HG02938 (cell line): ENCODE measurements around the gene SIAH2.

Experiments
- ATAC-seq: cut with Tn5 transposase; IDR thresholded peaks from one replicate; pipeline ENCODE4 v1.9.1; 2021; ENCODE audit warnings: mild to moderate bottlenecking, moderate library complexity; ENCODE audit not compliant: unreplicated experiment

Gene SIAH2

DNA sequence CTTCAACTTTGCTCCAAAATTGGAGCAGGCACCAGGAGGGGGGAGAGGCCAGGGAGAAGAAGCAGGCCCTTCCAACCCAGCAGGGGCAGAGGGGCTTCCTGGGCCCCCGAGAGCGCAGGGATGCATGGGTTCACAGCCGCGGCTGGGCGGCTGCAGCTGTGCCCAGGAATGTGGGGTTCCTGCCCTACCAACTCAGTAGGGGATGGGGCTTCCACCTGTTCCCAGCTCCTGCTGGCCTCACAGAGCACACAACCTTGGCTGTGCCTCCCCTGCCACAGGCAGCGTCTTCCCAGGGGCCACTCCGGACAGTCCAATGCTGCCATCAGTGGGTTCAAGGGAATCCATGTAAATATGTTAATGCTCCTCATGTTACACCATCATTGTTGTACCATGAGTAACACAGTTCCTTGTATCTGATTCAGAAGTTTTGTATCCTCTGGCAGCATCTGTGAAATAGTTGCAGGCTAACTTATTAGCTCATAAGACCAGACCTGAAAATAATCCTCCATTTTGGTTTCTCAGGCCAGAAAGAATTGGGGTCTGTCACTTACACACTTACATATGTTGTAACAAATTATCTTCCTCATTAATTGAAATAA, 12.1 kb upstream of the SIAH2 start:
- ATAC-seq: no peak

DNA sequence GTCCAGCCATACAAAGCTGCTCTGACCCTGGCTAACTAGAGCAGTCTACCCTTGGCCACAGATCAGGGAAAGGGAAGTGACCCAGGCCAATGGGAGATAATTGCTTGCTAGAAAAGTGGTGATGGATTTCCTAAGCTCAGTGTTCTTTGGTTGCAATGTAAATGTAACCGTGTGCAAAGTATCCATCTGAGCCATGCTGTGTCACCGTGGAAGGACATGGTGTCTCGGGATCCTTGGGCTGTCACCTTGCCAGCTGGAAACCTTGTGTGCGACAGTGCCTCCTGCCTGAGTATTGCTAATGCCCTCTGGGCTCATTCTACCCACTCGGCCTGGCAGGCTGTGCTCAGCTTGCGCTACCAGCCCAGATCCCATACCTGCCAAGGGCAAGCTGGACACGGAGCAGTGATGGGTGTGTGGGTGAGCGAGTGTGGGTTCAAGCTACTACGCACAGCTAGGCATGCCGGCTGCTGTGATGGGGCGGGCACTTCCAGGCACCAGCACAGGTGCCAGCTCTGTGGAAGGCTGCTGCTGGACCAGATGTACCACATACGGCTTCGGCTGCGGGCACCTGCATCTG, 10.7 kb upstream of the SIAH2 start:
- ATAC-seq: no peak

DNA sequence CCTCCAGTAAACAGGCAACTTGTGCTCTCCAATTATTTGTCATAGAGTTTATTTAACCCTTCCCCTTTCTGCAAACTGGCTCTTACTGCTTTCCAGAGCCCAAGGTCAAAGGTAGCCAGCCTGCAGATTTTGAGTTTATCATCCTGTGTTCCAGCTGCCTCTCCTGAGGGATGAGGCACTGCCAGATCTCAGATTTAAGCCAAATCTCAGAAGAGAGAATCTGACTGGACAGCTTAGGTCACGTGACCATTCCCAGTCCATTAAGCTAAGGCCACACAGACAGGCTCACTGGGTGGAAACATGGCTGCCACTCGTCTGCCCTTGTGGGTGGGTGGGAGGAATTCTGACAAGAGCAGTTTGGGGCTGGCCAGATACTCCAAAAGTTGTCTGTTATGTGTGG, 8.6 kb upstream of the SIAH2 start:
- no peak for ATAC-seq

DNA sequence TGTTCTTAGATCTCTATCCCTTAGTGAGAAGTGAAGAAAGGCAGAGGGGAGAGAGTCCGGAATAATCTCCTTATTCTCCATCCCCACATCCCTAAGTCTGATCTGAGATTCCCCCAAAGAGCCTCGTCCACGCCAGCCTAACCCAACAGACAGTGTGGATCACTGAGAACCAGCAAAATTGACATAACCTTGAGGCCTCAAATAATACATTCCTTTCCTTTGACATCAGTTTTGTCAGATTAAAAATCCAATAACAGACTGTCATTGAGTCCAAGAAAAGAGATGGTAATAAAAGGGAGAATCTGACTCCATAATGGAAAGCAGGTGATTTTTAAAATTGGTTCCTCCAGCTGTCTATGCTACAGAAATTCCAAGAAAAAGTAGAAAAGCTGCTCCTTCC, 7.7 kb upstream of the SIAH2 start:
- no peak for ATAC-seq

DNA sequence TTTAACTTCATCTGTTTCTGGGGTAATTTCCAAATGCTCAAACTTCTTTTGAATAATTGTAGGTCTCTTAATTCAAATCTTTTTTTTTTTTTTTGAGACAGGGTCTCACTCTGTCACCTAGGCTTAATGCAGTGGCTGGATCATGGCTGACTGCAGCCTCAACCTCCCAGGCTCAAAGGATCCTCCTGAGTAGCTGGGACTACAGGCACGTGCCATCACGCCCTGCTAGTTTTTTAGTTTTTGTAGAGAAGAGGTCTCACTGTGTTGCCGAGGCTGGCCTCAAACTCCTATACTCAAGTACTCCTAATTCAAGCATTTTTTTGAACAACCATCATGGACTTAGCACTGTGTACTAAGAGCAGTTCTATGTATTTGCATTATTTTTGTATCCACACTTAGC, 3.8 kb upstream of the SIAH2 start:
- ATAC-seq: no peak

DNA sequence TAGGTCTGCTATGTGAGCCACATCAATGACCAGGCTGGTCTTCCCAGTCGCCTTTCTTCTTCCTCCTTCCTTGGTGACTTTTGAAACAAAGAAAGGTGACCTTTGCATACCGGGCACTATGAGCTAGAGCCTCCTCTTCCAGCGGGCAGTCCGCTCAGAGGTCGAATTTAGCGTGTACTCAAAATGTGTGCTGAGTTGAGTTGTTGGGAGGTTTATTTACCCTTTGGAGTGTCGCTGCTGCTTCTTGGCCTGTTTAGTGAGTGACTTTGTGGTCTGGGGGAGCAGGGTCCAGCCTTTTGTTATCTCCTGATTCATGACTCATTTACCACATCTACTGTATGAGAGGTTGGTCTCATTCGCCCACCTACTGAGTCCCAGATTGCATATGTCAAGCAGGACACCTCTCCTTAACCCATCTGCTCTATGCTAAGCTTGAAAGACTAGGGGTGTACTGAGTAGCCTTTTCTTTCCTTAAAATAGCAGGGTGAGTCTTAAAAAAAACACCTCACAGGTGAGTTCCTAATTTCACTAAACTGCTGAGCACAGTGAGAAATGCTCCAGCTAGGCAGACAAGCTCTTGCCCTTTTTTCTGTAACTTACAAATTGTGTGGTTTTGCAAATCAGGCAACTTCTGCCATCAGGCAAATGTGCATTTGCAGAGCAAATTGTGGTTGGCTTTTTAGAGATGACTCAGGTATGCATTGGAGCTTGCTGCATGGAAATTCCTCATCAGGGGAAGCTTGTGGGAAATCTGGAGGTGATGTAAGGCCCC, 3.2 kb upstream of the SIAH2 start:
- ATAC-seq: peak; percentile 11

DNA sequence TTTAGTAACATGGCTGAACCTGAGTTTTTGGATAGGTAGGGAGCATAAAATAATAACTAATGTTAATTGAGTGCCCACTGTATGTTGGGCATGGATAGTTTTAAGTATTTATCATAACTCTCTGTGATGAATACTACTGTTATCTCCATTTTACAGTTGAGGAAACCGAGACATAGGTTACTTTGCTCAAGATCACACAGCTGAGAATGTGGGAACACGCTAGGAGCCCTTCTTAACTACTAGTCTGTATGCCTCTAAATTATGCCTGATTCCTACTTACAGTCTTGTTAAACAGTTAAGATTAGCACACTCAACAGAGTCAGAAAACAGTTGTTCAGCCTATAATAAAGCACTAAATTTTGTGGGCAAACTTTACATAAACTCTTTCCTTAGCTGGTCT, 2.0 kb upstream of the SIAH2 start:
- ATAC-seq: no peak

DNA sequence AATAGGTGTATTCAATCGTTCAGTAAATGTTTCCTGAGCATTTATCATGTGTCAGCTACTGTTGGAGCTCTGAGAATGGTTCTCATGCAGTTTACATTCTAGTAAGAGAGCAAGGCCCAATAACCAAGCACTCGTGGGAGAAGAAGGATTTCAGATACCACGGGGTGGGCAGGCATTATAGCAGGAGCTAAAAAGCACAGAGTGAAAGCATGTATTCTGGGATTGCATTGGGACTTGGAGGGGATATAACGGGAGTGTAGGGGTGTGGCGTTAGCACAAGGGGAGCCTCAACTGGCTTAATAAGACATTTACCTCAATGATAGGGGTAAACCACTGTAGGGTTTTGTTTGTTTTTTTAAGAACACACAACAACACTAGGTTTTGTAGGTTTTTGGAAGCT, 1.6 kb upstream of the SIAH2 start:
- no peak for ATAC-seq

DNA sequence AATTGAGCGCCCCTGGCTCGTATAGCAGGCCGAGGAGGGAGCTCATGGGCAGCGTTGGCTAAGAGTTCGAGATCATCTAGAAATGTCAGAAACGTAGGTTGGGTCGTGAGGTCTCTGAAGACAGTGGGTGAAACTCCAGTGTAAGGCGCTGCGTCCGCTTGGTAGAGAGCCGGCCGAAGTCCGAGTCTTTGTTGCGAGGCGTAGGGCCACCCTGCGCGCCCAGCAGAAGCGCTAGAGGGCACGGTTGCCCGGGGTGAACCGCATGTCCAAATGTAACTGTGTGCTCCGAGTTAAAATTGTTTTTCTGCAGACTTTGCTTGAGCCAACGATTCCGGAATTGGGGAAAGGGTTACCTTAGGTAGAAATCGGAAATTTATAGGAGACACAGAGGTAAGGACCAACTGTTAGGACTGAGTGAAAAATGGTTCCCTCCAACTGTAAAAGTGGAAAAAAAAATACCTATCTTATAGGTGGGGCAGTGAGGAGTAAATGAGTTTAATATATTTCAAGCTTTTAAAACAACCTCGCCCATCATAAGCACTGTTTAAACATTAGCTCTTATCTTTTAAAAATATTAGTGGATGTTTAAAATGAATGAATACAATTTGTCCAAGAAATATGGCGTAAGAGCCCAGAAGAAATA, 993 bp upstream of the SIAH2 start:
- peak; percentile 10 for ATAC-seq

DNA sequence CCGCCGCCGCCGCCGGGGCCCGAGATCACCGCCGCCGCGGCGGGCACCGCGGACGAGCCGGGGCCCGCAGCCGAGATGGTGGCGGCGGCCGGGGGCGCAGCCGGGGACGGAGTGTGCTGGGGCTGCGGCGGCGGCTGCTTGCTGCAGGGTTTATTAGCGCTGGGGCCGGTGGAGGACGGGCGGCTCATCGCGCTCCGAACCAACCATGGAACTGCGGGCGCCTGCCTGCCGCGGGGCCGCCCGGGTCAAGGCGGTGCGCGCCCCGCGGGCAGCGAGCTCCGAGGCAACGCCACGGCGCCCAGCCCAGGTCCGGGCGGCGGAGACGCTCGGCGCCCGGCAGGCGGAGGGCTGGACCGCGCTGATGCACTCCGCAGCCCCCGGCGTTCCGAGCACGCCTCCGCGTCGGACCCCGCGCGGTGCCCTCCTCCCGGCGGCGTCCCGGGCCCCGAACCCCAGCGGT, 277 bp downstream of the SIAH2 start:
- ATAC-seq: peak; percentile 0

DNA sequence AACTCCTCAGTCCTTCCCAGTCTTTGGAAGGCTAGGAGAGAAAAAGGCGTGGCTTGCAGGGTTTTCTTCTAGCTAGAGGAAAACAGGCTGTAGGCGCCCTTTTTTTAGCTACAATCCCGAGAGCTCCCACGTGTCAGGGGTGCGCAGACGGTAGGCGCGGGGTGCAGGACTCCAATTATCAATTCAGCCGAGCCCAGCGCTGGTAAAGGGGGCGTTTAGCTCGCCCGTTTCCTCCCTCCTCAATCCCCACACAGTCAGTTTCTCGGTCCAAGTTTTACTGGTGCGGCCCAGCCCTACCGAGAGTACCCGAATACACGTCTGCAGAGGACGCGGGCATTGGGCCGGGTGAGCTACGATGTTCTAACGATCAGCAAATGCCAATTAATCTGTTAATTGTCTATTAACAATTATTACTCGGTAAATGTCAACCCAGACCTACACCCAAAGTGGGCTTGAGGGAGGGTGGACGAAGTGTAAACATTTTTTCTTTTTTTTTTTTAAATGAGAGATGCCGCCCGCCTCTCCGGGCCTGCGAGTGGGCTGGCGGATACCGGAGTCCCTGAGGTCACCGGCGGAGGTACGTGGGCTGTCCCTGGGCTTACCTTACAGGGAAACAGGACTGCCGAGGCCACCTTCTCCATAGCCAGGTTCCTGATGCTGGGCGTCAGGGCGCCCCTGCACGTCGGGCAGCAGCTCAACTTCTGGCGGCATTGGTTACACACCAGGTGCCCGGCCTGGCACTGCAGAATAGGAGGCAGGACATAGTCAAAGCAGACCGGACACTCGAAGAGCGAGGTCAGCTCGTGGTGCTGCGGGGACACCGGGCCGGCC, 923 bp downstream of the SIAH2 start:
- ATAC-seq: no peak

DNA sequence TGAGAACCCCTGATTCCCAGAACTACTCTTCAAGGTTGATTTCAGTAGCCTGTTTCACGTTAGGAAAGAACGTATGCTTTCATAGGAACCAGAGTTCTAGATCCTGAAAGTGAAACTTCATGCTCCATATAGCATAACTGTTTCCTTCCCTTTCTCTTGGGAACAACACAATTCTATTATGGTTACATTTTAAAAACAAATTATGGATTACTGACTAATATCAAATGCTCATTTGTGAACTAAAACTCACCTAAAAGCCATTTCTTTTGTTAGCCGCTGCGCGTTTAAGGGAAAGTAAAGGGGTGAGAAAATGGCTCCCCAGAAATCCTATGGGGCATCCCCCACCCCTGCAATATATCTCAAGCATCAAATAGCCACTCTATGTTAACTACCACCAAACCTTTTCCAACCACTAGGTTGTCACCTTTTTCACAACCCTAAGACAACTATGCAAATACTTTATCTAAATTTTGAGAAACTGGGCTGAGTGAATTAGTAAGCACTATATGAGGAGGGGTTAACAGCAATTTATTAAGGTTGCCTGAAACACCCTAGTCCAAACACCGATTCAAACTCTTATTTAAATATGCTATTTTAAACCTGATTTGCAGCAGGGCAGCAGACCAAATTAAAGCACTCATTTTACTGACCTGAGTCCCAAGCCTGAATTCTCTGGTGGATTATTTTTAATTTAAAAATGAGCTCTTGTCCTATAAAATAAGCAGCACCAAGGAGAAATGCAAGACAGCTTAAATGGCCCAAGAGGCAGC, 2.4 kb downstream of the SIAH2 start:
- ATAC-seq: peak; percentile 33

DNA sequence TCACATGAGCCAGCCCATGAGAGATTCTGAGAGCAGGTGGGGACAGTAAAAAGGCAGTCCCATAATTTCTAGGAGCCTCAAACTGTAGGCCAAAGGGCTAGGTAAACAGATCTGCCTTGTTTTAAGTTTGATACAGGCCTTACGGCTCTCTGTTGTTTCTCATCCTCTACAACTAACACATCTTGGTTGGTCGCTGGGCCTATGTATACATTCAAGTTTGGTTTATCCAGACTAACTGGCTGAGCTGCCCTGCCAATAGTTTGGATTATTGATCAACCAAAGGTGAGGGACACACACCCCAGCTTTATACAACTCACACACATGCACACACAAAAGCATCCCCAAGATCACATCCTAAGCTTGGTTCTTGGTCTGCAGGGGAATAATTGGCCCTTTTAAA, 3.0 kb downstream of the SIAH2 start:
- no peak for ATAC-seq

DNA sequence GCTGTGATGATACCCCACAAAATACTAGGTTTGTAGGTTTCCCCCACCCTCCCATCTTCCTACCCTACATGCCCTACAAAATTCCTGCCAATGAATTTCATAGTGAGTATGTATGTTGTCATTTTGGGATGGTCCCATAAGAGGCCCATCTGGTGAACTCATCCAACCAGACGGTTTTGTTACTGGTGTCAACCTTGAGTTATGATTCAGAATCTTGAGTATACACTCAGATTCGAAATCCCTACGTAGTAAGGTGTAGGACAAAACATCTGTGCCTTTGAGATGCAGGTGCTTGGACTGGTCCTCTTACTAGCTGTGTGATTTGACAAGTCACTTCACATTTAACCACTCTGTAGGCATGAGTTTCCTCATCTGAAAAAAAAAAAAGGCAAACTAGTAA, 3.6 kb downstream of the SIAH2 start:
- no peak for ATAC-seq

DNA sequence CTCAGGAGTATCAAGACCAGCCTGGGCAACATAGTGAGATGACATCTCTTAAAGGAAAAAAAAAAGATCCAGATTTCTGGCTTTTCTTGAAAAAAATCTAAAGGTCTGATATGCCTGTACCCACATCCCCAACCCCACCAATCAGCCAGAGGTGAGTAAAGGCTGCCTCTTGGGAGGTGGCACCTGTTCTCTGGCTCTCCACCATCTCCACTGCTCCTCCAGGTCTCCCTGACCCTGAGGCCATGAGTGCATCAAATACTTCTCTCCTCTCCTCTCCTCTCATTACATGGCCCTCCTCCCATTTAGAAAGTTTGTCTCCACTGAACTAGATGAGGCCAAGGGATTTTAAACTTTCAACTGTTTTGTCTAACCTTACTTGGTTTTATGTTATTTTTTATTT, 5.2 kb downstream of the SIAH2 start:
- no peak for ATAC-seq

DNA sequence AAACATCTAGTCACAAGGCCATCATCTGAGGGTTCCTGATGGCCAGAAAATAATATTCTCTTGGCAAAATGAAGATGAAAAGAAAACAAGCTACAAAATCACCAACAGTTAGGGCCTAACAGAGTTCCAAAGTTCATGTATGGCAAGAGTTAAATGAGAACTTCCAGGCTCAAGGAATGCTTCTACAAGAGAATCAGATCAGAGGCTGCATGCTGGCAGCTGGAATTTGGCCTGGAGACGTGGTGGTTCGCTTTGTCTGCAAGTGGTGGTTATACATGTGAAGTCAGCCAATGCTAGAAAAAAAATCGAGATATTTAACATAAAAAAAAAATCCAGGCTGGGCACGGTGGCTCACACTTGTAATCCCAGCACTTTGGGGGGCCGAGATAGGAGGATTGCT, 5.6 kb downstream of the SIAH2 start:
- ATAC-seq: no peak

DNA sequence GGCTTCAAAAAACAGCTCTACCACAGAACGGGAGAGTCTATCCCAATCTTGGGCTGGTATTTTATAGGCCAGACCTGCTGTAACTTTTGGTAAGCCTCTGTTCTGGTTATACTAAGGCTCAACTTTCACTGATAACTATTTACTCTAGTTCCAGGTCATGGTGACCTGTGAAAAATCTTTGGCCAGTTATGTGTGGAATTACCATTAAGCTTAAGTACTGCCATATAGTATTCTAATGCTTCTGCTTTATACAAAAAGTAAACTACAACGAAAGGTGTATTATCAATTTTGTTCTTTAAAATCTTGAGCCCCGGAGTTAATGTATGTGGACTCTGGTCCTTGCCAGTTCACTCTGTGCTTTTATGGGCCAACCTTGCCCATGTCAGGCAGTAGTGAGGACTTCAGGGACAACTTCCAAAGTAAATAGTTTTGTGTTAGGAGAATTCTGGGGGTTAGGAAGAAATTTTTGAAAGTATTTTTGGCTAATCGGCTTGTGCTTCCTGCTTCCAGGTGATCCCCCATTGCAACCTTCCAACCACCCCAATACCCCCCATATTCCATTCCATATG, 6.4 kb downstream of the SIAH2 start:
- no peak for ATAC-seq

DNA sequence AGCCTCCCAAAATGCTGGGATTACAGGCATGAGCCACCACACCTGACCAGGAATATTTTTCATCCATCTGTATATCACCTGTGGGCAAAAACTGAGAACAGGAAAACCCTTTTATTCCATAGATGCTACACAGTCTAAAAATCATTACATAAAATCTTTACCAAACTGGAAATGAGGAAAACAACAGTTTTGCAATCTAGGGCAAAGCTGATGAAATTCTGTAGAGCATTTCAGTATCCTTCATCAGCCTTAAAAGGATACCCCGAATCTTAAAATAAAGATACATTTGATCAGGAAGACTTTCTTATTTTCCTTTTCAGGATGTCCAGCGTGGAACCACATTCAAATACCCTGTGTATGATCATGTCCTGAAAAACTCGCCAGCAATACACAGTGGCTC, 7.1 kb downstream of the SIAH2 start:
- ATAC-seq: no peak

DNA sequence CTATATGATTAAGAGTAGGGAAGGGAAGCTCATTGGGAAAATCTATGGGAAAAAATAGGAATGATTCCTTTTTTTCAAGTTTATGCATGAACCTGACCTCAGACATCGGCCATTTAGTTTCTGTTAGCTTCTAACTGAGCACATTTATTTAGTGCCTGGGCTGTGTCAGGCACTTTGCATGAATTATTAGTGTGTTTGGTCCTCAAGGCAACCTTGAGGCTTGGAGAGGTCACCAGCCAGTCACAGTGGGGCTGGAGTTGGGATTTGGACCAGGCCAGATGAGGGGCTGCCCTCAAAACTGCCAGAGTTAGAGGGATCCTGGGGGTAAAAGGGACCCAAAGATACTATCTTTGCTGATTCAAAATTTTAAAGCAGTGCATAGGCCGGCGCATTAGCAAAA, 8.1 kb downstream of the SIAH2 start:
- no peak for ATAC-seq

DNA sequence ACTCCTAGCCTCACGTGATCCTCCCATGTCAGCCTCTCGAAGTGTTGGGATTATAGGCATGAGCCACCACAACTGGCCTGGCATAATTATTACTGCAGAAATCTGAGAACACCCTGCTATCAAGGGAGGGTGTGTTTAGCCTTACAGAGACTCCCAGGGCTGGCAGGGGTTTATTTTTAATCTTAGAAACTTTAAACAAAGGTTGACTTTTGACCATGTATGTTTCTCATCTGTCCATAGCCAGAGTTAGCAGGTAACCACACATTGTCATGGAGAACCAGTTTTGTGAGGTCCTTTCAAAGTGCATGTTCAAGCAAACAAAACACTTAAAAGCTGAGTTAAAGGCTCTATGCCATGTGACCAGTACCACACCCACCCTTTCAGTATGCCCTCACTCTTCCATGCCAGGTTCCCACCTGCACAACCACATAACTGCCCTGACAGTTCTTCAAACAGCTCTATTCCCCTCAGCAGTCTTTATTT, 11.1 kb downstream of the SIAH2 start:
- ATAC-seq: no peak
